KOPT-K1 (cell line): ENCODE data around the gene BTRC.

Source experiments
- H3K27ac ChIP-seq: fragments of 200-600 bp; sonication (generic); 2 replicates; pipeline ENCODE4 v1.5.1; 2016; ENCODE audit warnings: antibody characterized with exemption, mild to moderate bottlenecking, low read depth, low read length; ENCODE audit not compliant: poor library complexity, severe bottlenecking
- H3K36me3 ChIP-seq: fragments of 200-600 bp; sonication (generic); 2 replicates; pipeline ENCODE4 v1.5.1; 2017; ENCODE audit warnings: antibody characterized with exemption, mild to moderate bottlenecking, low read length, moderate library complexity; ENCODE audit not compliant: insufficient read depth
- H3K9me3 ChIP-seq: fragments of 200-600 bp; sonication (generic); 2 replicates; pipeline ENCODE4 v1.5.1; 2017; ENCODE audit warnings: antibody characterized with exemption, low read length, mild to moderate bottlenecking; ENCODE audit not compliant: insufficient read depth, poor library complexity, severe bottlenecking

The BTRC gene

GRCh38 chr10:101563007-101563406, 209.0 kb downstream of the BTRC start:
- Histone ChIP-seq H3K36me3 (no peaks in the 10 kb centered on the region), H3K9me3 (no peaks in the 10 kb centered on the region), H3K27ac (no peak overlapping the region)

- Histone ChIP-seq H3K36me3 (no peaks in the 10 kb centered on the region), H3K9me3 (no peaks in the 10 kb centered on the region), H3K27ac (no peak overlapping the region)
Measured at GRCh38 chr10:101563497-101564040, 209.6 kb downstream of the BTRC start.

- Histone ChIP-seq H3K27ac (no peak overlapping the region), H3K9me3 (no peaks in the 10 kb centered on the region), H3K36me3 (no peaks in the 10 kb centered on the region)
Measured at GRCh38 chr10:101564490-101564991, 210.6 kb downstream of the BTRC start.

GRCh38 chr10:101565370-101565900, 211.5 kb downstream of the BTRC start:
- Histone ChIP-seq H3K27ac (no peak overlapping the region), H3K36me3 (no peaks in the 10 kb centered on the region), H3K9me3 (no peaks in the 10 kb centered on the region)

GRCh38 chr10:101565936-101566332, 212.0 kb downstream of the BTRC start:
- Histone ChIP-seq H3K27ac (no peak overlapping the region), H3K36me3 (no peaks in the 10 kb centered on the region), H3K9me3 (no peaks in the 10 kb centered on the region)

GRCh38 chr10:101566333-101567164, 212.6 kb downstream of the BTRC start:
- Histone ChIP-seq H3K9me3 (no peaks in the 10 kb centered on the region), H3K27ac (no peak overlapping the region), H3K36me3 (no peaks in the 10 kb centered on the region)

- H3K27ac ChIP-seq, result no peak overlapping the region
- H3K36me3 ChIP-seq, result no peaks in the 10 kb centered on the region
- no peaks in the 10 kb centered on the region for H3K9me3 ChIP-seq
Measured at GRCh38 chr10:101567165-101568006, 213.4 kb downstream of the BTRC start.

- Histone ChIP-seq H3K27ac (no peak overlapping the region), H3K9me3 (no peaks in the 10 kb centered on the region), H3K36me3 (no peaks in the 10 kb centered on the region)
Measured at GRCh38 chr10:101568054-101568745, 214.2 kb downstream of the BTRC start.

GRCh38 chr10:101569323-101569621, 215.3 kb downstream of the BTRC start:
- Histone ChIP-seq H3K9me3 (no peaks in the 10 kb centered on the region), H3K27ac (no peak overlapping the region), H3K36me3 (no peaks in the 10 kb centered on the region)

GRCh38 chr10:101569622-101570427, 215.9 kb downstream of the BTRC start:
- Histone ChIP-seq H3K9me3 (no peaks in the 10 kb centered on the region), H3K27ac (no peak overlapping the region), H3K36me3 (no peaks in the 10 kb centered on the region)

GRCh38 chr10:101570428-101571270, 216.7 kb downstream of the BTRC start:
- no peak overlapping the region for H3K27ac ChIP-seq
- H3K36me3 ChIP-seq, result no peaks in the 10 kb centered on the region
- H3K9me3 ChIP-seq, result no peaks in the 10 kb centered on the region

- H3K27ac ChIP-seq, result no peak overlapping the region
- no peaks in the 10 kb centered on the region for H3K36me3 ChIP-seq
- H3K9me3 ChIP-seq, result no peaks in the 10 kb centered on the region
Measured at GRCh38 chr10:101571271-101571925, 217.4 kb downstream of the BTRC start.

- no peak overlapping the region for H3K27ac ChIP-seq
- H3K9me3 ChIP-seq, result no peaks in the 10 kb centered on the region
- H3K36me3 ChIP-seq, result no peaks in the 10 kb centered on the region
Measured at GRCh38 chr10:101572126-101572525, 218.2 kb downstream of the BTRC start.
